Retinal pigment epithelial cell (primary cell): Measurements from ENCODE around the gene SIPA1L3.

Experiments used
- DNase-seq: peaks from one replicate; pipeline ENCODE4 v3.0.0-alpha.2; 2010; ENCODE audit warnings: low read depth
- H3K4me3 ChIP-seq: 2 replicates; pipeline ENCODE4 v1.5.1; 2011; ENCODE audit warnings: mild to moderate bottlenecking, low read length, control low read depth, moderate library complexity
- TF ChIP-seq, protein P1 (sequence below): conservative IDR thresholded peaks from 2 replicates; pipeline ENCODE4 v1.5.1; 2011; ENCODE audit warnings: low read depth, low read length, control low read depth, inconsistent platforms

SIPA1L3 gene

DNA sequence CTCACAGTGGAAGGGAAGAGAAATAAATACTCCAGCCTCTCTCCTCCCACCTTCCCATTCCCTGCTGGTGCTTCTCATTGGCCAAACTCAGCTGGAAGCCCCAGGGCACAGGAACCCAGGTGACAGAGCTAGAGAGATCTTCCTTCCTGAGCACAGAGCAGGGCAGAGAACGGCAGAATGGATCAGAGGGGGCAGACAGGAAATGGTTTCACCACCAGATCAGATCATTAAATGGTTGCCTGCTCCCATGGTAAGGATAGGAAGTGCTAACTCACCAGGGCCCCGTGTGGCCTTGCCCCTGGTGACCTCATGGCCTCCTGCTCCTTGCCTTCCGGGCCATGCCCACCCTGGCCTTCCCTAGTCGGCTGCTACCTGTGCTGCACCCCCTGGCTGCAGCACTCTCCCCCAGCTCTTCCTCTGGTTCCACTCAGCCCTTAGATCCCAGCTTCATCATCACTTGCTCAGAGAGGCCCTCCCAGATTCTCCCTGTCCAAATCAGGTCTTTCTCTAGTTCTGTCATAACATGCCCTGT is 208.3 kb downstream of the SIPA1L3 start:
- no peak overlapping the region for H3K4me3 ChIP-seq
- DNase-seq, result no peak
- TF ChIP-seq, protein P1, sequence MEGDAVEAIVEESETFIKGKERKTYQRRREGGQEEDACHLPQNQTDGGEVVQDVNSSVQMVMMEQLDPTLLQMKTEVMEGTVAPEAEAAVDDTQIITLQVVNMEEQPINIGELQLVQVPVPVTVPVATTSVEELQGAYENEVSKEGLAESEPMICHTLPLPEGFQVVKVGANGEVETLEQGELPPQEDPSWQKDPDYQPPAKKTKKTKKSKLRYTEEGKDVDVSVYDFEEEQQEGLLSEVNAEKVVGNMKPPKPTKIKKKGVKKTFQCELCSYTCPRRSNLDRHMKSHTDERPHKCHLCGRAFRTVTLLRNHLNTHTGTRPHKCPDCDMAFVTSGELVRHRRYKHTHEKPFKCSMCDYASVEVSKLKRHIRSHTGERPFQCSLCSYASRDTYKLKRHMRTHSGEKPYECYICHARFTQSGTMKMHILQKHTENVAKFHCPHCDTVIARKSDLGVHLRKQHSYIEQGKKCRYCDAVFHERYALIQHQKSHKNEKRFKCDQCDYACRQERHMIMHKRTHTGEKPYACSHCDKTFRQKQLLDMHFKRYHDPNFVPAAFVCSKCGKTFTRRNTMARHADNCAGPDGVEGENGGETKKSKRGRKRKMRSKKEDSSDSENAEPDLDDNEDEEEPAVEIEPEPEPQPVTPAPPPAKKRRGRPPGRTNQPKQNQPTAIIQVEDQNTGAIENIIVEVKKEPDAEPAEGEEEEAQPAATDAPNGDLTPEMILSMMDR, result no peak

DNA sequence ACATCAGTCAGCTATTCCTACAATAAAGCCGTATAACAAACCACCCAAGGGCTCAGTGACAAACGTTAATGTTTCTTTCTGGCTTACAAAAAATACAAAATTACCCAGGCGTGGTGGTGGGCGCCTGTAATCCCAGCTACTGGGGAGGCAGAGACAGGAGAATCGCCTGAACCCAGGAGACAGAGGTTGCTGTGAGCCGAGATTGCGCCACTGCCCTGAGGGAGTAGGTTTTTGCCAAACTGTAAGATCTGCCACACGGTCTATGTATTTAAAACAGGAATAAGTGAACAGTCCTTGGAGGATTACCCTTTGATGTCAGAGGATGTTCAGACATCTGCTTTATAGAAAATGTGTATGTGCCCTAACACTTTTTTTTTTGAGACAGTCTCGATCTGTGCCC is 211.2 kb downstream of the SIPA1L3 start:
- TF ChIP-seq, protein P1, result no peak
- DNase-seq, result no peak
- H3K4me3 ChIP-seq, result no peak overlapping the region

DNA sequence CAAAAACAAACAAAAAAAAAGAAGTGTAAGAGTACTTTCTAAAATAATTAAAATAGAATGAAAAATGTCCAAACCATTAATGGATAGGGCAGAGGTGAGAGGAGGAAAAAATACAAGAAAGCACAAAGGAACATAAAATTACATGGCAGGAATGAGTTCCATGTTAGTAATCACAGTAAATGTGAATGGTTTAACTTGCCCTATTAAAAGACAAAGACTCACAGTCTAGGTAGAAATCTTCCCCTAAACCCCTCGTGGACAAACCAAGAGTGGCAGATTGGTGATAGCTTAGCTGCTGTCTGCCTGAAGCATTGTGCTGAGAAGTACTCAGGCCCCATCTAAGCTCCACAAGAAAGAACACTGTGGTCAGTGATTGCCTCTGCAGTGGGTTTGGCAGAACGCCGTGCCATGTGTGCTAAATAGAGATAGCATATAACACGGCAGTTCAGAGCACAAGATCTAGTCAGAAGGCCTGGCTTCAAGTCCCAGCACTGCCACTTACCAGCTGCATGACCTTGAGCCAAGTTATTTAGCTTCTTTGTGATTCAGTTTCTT is 213.5 kb downstream of the SIPA1L3 start:
- no peak overlapping the region for H3K4me3 ChIP-seq
- TF ChIP-seq, protein P1, result no peak
- DNase-seq, result no peak

DNA sequence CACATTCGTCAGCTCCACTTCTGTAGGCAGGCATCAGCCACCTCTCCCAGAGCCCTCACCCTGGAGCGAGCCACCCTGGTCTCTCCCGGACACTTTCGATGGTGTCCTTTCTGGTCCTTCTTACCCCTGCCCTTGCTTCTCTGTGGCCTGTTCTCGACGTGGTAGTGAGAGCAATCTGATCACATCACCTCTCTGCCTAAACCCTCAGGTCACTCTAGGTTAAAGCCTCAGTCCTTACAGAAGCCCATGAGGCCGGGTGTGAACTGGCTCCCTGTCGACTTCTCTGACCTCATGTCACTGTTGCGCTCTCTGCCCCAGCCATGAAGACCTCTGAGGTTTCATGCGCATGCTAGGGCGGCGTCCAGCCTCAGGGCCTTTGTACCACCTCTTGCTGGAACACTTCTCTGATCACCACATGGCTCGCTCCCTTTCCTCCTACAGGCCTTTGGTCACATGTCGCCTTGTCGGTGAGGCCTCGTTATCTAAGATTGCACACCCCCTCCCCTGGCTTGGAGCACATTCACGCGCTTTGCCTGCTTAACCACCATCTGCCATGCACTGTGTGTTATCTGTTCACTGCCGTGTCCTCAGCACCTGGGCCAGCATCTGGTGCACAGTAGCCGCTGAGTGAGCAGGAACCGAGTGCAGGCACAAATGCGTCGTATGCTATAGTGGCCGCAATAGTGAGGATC is 215.5 kb downstream of the SIPA1L3 start:
- no peak overlapping the region for H3K4me3 ChIP-seq
- TF ChIP-seq, protein P1, result no peak
- no peak for DNase-seq

DNA sequence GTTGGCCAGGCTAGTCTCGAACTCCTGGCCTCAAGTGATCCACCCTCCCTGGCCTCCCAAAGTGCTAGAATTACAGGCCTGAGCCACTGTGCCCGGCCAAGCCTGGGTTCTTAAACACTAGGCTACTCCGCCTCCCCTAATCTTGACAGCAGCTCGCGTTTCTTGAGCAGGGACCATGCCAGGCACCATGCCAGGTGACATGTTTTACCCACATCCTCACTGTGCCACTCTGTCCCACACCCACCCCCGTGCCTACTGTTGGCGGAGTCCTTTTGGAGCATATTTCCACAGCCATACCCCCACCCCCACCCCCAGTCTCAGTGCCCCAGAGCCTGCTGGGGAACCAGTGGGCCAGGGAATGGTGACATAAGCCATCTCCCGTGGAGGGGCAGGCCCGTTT is 218.2 kb downstream of the SIPA1L3 start:
- DNase-seq, result no peak
- TF ChIP-seq, protein P1, result no peak
- no peak overlapping the region for H3K4me3 ChIP-seq

DNA sequence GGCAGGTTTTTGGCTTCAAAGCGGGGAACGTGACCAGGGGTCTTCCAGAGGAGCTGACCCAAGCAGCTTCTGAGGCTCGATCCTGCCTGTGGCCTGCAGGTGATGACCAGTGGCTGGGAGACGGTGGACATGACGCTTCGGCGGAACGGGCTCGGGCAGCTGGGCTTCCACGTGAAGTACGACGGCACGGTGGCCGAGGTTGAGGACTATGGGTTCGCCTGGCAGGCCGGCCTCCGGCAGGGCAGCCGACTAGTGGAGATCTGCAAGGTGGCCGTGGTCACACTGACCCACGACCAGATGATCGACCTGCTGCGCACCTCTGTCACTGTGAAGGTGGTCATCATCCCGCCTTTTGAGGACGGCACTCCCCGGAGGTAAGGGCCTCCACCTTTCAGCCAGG is 223.4 kb downstream of the SIPA1L3 start:
- no peak for DNase-seq
- H3K4me3 ChIP-seq, result no peak overlapping the region
- TF ChIP-seq, protein P1, result no peak

DNA sequence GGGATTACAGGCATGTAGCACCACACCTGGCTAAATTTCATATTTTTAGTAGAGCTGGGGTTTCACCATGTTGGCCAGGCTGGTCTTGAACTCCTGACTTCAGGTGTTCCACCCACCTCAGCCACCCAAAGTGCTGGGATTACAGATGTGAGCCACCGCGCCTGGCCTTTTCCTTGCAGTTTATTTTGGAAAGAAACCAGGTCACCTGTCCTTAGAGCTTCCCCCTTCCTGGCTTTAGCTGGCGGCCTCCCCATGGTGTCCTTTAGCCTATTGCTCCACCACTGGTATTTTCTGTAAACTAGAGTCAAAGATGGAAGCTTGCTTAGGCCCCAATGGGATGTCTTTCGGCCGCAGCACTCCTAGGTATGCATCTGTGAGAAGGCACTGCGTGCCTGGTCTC is 225.8 kb downstream of the SIPA1L3 start:
- H3K4me3 ChIP-seq, result no peak overlapping the region
- no peak for DNase-seq
- TF ChIP-seq, protein P1, result no peak
